GM23338 (cell line): Measurements from ENCODE around the gene GIPC1.

Source experiments
- CREB1 ChIP-seq: fragments of 250-450 bp; sonication (Bioruptor Pico); IDR thresholded peaks from 2 replicates; pipeline ENCODE4 v1.5.0; 2020; ENCODE audit warnings: low read depth, mild to moderate bottlenecking, moderate library complexity
- TF ChIP-seq, protein P1 (sequence below), 2 experiments: fragments of 200-600 bp in 1 of 2; sonication (generic) in 1 of 2; conservative IDR thresholded peaks; 2 replicates each; pipeline versions ENCODE4 v1.5.1 to v1.6.1; 2016 to 2017; ENCODE audit warnings: antibody characterized with exemption in 2 of 2, low read depth in 2 of 2, mild to moderate bottlenecking in 2 of 2, moderate library complexity in 1 of 2

DNA sequence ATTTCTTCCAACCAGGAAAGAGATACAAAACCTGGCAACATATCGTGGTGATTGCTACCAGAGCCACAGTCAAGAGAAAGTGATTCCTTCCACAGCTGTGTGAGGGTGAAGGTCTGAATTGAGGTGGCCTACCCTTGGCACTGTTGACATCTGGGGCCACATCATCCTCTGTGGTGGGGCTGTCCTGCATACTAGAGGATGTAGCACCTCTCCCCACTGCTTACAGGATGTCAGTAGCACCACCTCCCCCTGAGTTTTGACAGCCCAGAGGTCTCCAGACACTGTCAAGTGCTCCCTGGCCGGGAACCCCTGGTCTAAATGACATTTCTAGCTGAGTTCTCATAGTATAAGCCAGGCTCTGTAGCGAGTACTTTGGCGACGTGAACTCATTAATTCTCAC is 36.2 kb downstream of the GIPC1 start:
- TF ChIP-seq, protein P1, sequence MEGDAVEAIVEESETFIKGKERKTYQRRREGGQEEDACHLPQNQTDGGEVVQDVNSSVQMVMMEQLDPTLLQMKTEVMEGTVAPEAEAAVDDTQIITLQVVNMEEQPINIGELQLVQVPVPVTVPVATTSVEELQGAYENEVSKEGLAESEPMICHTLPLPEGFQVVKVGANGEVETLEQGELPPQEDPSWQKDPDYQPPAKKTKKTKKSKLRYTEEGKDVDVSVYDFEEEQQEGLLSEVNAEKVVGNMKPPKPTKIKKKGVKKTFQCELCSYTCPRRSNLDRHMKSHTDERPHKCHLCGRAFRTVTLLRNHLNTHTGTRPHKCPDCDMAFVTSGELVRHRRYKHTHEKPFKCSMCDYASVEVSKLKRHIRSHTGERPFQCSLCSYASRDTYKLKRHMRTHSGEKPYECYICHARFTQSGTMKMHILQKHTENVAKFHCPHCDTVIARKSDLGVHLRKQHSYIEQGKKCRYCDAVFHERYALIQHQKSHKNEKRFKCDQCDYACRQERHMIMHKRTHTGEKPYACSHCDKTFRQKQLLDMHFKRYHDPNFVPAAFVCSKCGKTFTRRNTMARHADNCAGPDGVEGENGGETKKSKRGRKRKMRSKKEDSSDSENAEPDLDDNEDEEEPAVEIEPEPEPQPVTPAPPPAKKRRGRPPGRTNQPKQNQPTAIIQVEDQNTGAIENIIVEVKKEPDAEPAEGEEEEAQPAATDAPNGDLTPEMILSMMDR (conservative IDR thresholded peaks at IDR 0.05; ENCODE audit: low read depth in 2 of 2) = no peak
- no peak for TF ChIP-seq CREB1 (CRISPR knock-in tag)
